Pancreas (tissue), 10 donors: ENCODE measurements around the gene MACROH2A2. TPM values are rescaled to one million over a fixed set of nuclear protein-coding genes. Genes with fewer than 3 reads are reported as not detected.

Experiments
- ATAC-seq, 4 donors: fragments of 200-7000 bp; cut with Tn5 transposase; one replicate each; pipeline versions ENCODE4 v1.8.0 to v1.9.1; 2020; ENCODE audit warnings: mild to moderate bottlenecking in 4 of 4, moderate library complexity in 4 of 4
- DNase-seq, 6 donors: peaks; one replicate each; pipeline ENCODE4 v3.0.0-alpha.2; 2020
- FAIRE-seq: peaks from 2 replicates; lab custom pipeline; 2012; peaks lifted over from hg19 to GRCh38; lab: Jason Lieb, UNC
- H3K27ac ChIP-seq, 4 donors: fragments of 200-600 bp; sonication (generic); 1 replicate in 3 of 4; 2 replicates in 1 of 4; pipeline versions ENCODE4 v1.5.0 to v1.8.0; 2020
- H3K27me3 ChIP-seq, 4 donors: fragments of 200-600 bp; one replicate each; pipeline ENCODE4 v1.8.0; 2021
- H3K36me3 ChIP-seq, 3 donors: fragments of 200-600 bp; sonication (generic) in 1 of 3; one replicate each; pipeline versions ENCODE4 v1.5.0 to v1.8.0; 2020 to 2021
- H3K4me1 ChIP-seq, 3 donors: fragments of 200-600 bp; one replicate each; pipeline ENCODE4 v1.8.0; 2021
- H3K4me3 ChIP-seq, 4 donors: fragments of 200-600 bp; sonication (generic) in 2 of 4; one replicate each; pipeline versions ENCODE4 v1.5.0 to v1.8.0; 2020 to 2021
- H3K9me3 ChIP-seq, 4 donors: fragments of 200-600 bp; one replicate each; pipeline ENCODE4 v1.8.0; 2021
- CTCF ChIP-seq, 4 donors: fragments of 200-600 bp; sonication (generic) in 3 of 4; IDR thresholded peaks; one replicate each; pipeline versions ENCODE4 v1.5.0 to v1.8.0; 2021; ENCODE audit warnings: antibody characterized with exemption in 4 of 4
- WGBS, 2 donors: extraction: QIAGEN DNeasy Blood & Tissue Kit; methylation state at CpG; one replicate each; pipeline ENCODE4 v1.1.7; 2013; 5-methylcytosine and 5-hydroxymethylcytosine counted together
- intact Hi-C, 3 donors: fragments of 100-400 bp; cut with DNase I; formaldehyde crosslinking; loops; one replicate each; pipeline versions ENCODE4 v1.11.1 to v1.14.2; 2022
- polyA plus RNA-seq, 2 donors: library from polyadenylated mRNA; stranded (reverse); fragments of 200-250 nt; gene quantifications; one replicate each; pipeline ENCODE4 v1.2.3, GENCODE V29; 2013
- total RNA-seq, 6 donors: library from RNA; stranded (reverse); fragmentation: NEBNext Ultra II Directional in 4 of 6; extraction: Animal tissue kit (Norgen Biotek cat#: 25700) in 4 of 6; gene quantifications; one replicate each; pipeline versions ENCODE4 v1.2.1 to v1.2.4, GENCODE V29; 2021 to 2023
- donor health status: healthy with polysubstance abuse.
- donor health status: DM: no; HTN: no; CAD: no; lungs with moderate emphysema.
- donor health status: DM: no; HTN: no; CAD: no.
- donor health status: control.
- donor health status: control.
- donor health status: Bipolar disorder and iron deficiency.
- donor health status: DM: yes; HTN: yes; CAD: no.
- donor health status: DM: no; HTN: no; CAD: no.
- donor health status: DM: no; HTN: no; CAD: no.
- donor health status: DM: yes; HTN: yes; CAD: no.

MACROH2A2 gene
- total and polyA plus RNA-seq, 8 donors: 2.3 to 13.2 (median 6.8) TPM

- no peak for TF ChIP-seq CTCF (IDR thresholded peaks at IDR 0.05)
- FAIRE-seq (no peak), ATAC-seq (no peak), DNase-seq (no peak)
- WGBS, 2 donors: 90 to 91% methylated on average over 11 of the region's 11 CpGs
- H3K4me1 ChIP-seq: peaks cover 0 to 3% (median 0%) of the 10 kb centered on the region in 3 donors
- no peaks in the 10 kb centered on the region for H3K9me3 ChIP-seq
- H3K36me3 ChIP-seq: no peaks in the 10 kb centered on the region
- H3K4me3 ChIP-seq: no peak overlapping the region
- intact Hi-C loops: no loop called here
- no peaks in the 10 kb centered on the region for H3K27me3 ChIP-seq
- no peak overlapping the region for H3K27ac ChIP-seq
Observed at GRCh38 chr10:70139151-70139996, 86.7 kb downstream of the MACROH2A2 start.

GRCh38 chr10:70139997-70140250, 87.3 kb downstream of the MACROH2A2 start:
- ATAC-seq: no peak
- WGBS, 2 donors: 89 to 92% methylated on average over 6 of the region's 6 CpGs
- FAIRE-seq: no peak
- no peaks in the 10 kb centered on the region for H3K36me3 ChIP-seq
- no peaks in the 10 kb centered on the region for H3K27me3 ChIP-seq
- no peak overlapping the region for H3K27ac ChIP-seq
- TF ChIP-seq CTCF (IDR thresholded peaks at IDR 0.05): no peak
- no peak for DNase-seq
- no peak overlapping the region for H3K4me3 ChIP-seq
- H3K4me1 ChIP-seq: peaks cover 0 to 6% (median under 1%) of the 10 kb centered on the region in 3 donors
- H3K9me3 ChIP-seq: no peaks in the 10 kb centered on the region
- intact Hi-C loops: no loop called here

- H3K36me3 ChIP-seq: no peaks in the 10 kb centered on the region
- H3K9me3 ChIP-seq: no peaks in the 10 kb centered on the region
- intact Hi-C loops: no loop called here
- 67 to 74% methylated on average over 5 of the region's 5 CpGs for WGBS, 2 donors
- H3K27me3 ChIP-seq: no peaks in the 10 kb centered on the region
- DNase-seq: no peak
- no peak overlapping the region for H3K4me3 ChIP-seq
- no peak for ATAC-seq
- H3K27ac ChIP-seq: no peak overlapping the region
- peaks cover 0 to 8% (median 4%) of the 10 kb centered on the region in 3 donors for H3K4me1 ChIP-seq
- TF ChIP-seq CTCF (IDR thresholded peaks at IDR 0.05): no peak
- no peak for FAIRE-seq
Observed at GRCh38 chr10:70140297-70140696, 87.7 kb downstream of the MACROH2A2 start.

- no peak for ATAC-seq
- FAIRE-seq: no peak
- no peak for TF ChIP-seq CTCF (IDR thresholded peaks at IDR 0.05)
- 90 to 95% methylated on average over 10 of the region's 10 CpGs for WGBS, 2 donors
- Histone ChIP-seq H3K9me3 (no peaks in the 10 kb centered on the region), H3K27ac (no peak overlapping the region), H3K4me1 (peaks cover 4 to 12% (median 7%) of the 10 kb centered on the region in 3 donors), H3K27me3 (no peaks in the 10 kb centered on the region), H3K36me3 (no peaks in the 10 kb centered on the region), H3K4me3 (no peak overlapping the region)
- intact Hi-C loops: no loop called here
- peak in 1 of 6 donors; percentile 39 for DNase-seq
Observed at GRCh38 chr10:70142555-70142954, 89.9 kb downstream of the MACROH2A2 start.
